Activated T-helper 17 cell treated with anti-CD3 and anti-CD28 coated beads, Interleukin-2, amount 50 U/mL, for 72 hours (primary cell): ENCODE results near the gene SYPL1. TPM values are rescaled to one million over a fixed set of nuclear protein-coding genes. Genes with fewer than 3 reads are reported as not detected.

Source experiments
- ATAC-seq: fragments of 150-1000 bp; cut with Tn5 transposase; replicated peaks from 2 replicates; pipeline ENCODE4 v1.10.0; 2021; ENCODE audit warnings: mild to moderate bottlenecking, moderate library complexity
- H3K27ac Mint-ChIP-seq: one replicate; pipeline ENCODE4 v1.8.0; 2022; ENCODE audit warnings: mixed read lengths
- H3K27me3 Mint-ChIP-seq: one replicate; pipeline ENCODE4 v1.8.0; 2022; ENCODE audit warnings: mixed read lengths
- H3K36me3 Mint-ChIP-seq: one replicate; pipeline ENCODE4 v1.8.0; 2022; ENCODE audit warnings: low read depth, mild to moderate bottlenecking, mixed read lengths
- H3K4me1 Mint-ChIP-seq: one replicate; pipeline ENCODE4 v1.8.0; 2022; ENCODE audit warnings: mixed read lengths
- H3K4me3 Mint-ChIP-seq: one replicate; pipeline ENCODE4 v1.8.0; 2022; ENCODE audit warnings: mild to moderate bottlenecking, mixed read lengths
- H3K9me3 Mint-ChIP-seq: one replicate; pipeline ENCODE4 v1.8.0; 2022; ENCODE audit warnings: mixed read lengths
- total RNA-seq, 2 donors: library from RNA; stranded (reverse); gene quantifications; one replicate each; pipeline ENCODE4 v1.2.3, GENCODE V29; 2022

SYPL1 gene
- total RNA-seq, 2 donors from 2014 or later, result 18.5 to 23.5 TPM

- Mint-ChIP-seq H3K27me3 (peaks cover 3% of the 10 kb centered on the region), H3K27ac (no peak overlapping the region), H3K4me1 (no peaks in the 10 kb centered on the region), H3K9me3 (no peaks in the 10 kb centered on the region), H3K4me3 (no peak overlapping the region), H3K36me3 (no peaks in the 10 kb centered on the region)
- no peak for ATAC-seq
Observed at GRCh38 chr7:106050002-106050745, 61.9 kb downstream of the SYPL1 start.

GRCh38 chr7:106049139-106049752 lies 62.9 kb downstream of the SYPL1 start:
- no peak overlapping the region for H3K4me3 Mint-ChIP-seq
- no peaks in the 10 kb centered on the region for H3K4me1 Mint-ChIP-seq
- H3K9me3 Mint-ChIP-seq, result no peaks in the 10 kb centered on the region
- ATAC-seq, result no peak
- no peaks in the 10 kb centered on the region for H3K36me3 Mint-ChIP-seq
- H3K27ac Mint-ChIP-seq, result no peak overlapping the region
- H3K27me3 Mint-ChIP-seq, result peaks cover 6% of the 10 kb centered on the region

GRCh38 chr7:106048706-106049020 lies 63.4 kb downstream of the SYPL1 start:
- Mint-ChIP-seq H3K27ac (no peak overlapping the region), H3K27me3 (peaks cover 6% of the 10 kb centered on the region), H3K4me3 (no peak overlapping the region), H3K9me3 (no peaks in the 10 kb centered on the region), H3K4me1 (no peaks in the 10 kb centered on the region), H3K36me3 (no peaks in the 10 kb centered on the region)
- ATAC-seq, result no peak

GRCh38 chr7:106047818-106048705 lies 64.0 kb downstream of the SYPL1 start:
- Mint-ChIP-seq H3K4me1 (no peaks in the 10 kb centered on the region), H3K27ac (no peak overlapping the region), H3K36me3 (no peaks in the 10 kb centered on the region), H3K9me3 (no peaks in the 10 kb centered on the region), H3K4me3 (no peak overlapping the region), H3K27me3 (peaks cover 6% of the 10 kb centered on the region)
- ATAC-seq, result no peak

GRCh38 chr7:106047184-106047583 lies 64.9 kb downstream of the SYPL1 start:
- no peak for ATAC-seq
- H3K27ac Mint-ChIP-seq, result no peak overlapping the region
- H3K4me1 Mint-ChIP-seq, result no peaks in the 10 kb centered on the region
- H3K4me3 Mint-ChIP-seq, result no peak overlapping the region
- H3K27me3 Mint-ChIP-seq, result peaks cover 6% of the 10 kb centered on the region
- H3K9me3 Mint-ChIP-seq, result no peaks in the 10 kb centered on the region
- no peaks in the 10 kb centered on the region for H3K36me3 Mint-ChIP-seq

GRCh38 chr7:106045586-106045985 lies 66.5 kb downstream of the SYPL1 start:
- Mint-ChIP-seq H3K36me3 (no peaks in the 10 kb centered on the region), H3K9me3 (no peaks in the 10 kb centered on the region), H3K27ac (no peak overlapping the region), H3K27me3 (peaks cover 3% of the 10 kb centered on the region), H3K4me3 (no peak overlapping the region), H3K4me1 (peaks cover 4% of the 10 kb centered on the region)
- ATAC-seq, result no peak

- Mint-ChIP-seq H3K27ac (no peak overlapping the region), H3K27me3 (peaks cover 3% of the 10 kb centered on the region), H3K36me3 (no peaks in the 10 kb centered on the region), H3K9me3 (no peaks in the 10 kb centered on the region), H3K4me1 (peaks cover 4% of the 10 kb centered on the region), H3K4me3 (no peak overlapping the region)
- ATAC-seq, result no peak
Observed at GRCh38 chr7:106045139-106045538, 67.0 kb downstream of the SYPL1 start.

GRCh38 chr7:106042196-106042611 lies 69.9 kb downstream of the SYPL1 start:
- H3K36me3 Mint-ChIP-seq, result no peaks in the 10 kb centered on the region
- H3K4me1 Mint-ChIP-seq, result peaks cover 7% of the 10 kb centered on the region
- no peaks in the 10 kb centered on the region for H3K9me3 Mint-ChIP-seq
- no peak overlapping the region for H3K4me3 Mint-ChIP-seq
- ATAC-seq, result no peak
- no peak overlapping the region for H3K27ac Mint-ChIP-seq
- H3K27me3 Mint-ChIP-seq, result peaks cover 3% of the 10 kb centered on the region

- H3K4me1 Mint-ChIP-seq, result peaks cover 7% of the 10 kb centered on the region
- peaks cover 3% of the 10 kb centered on the region for H3K27me3 Mint-ChIP-seq
- H3K9me3 Mint-ChIP-seq, result no peaks in the 10 kb centered on the region
- no peaks in the 10 kb centered on the region for H3K36me3 Mint-ChIP-seq
- H3K4me3 Mint-ChIP-seq, result no peak overlapping the region
- H3K27ac Mint-ChIP-seq, result no peak overlapping the region
- ATAC-seq, result peak; percentile 38
Observed at GRCh38 chr7:106041140-106041717, 70.9 kb downstream of the SYPL1 start.

Other genes starting within 250 kb of the SYPL1 start
- gene ATXN7L1, start 235.7 kb downstream of the SYPL1 start, total RNA-seq, result 10 to 100 TPM; 12.1 to 24.0 TPM
- 1 to 10 TPM in 1 of 2 donors, under 1 TPM in 1; 0.71 to 2.2 TPM for gene CDHR3, start 149.0 kb downstream of the SYPL1 start, total RNA-seq
- 100 to 1,000 TPM; 296 to 469 TPM for gene NAMPT, start 172.7 kb upstream of the SYPL1 start, total RNA-seq